Smooth muscle cell of the brain vasculature (primary cell): ENCODE data around the gene TEF.
"Not testable (repeated sequence)": the region's sequence is repeated elsewhere in the genome, so short reads cannot be mapped to it uniquely, and the experiment has no call there.

ENCODE experiments used
- DNase-seq: peaks from one replicate; pipeline ENCODE4 v3.0.0-alpha.2; 2012; ENCODE audit warnings: low read depth, low spot score

Gene TEF

GRCh38 chr22:41417622-41418390 is 36.1 kb downstream of the TEF start:
- DNase-seq: no peak

GRCh38 chr22:41418717-41419116 is 37.0 kb downstream of the TEF start:
- no peak for DNase-seq

DNA sequence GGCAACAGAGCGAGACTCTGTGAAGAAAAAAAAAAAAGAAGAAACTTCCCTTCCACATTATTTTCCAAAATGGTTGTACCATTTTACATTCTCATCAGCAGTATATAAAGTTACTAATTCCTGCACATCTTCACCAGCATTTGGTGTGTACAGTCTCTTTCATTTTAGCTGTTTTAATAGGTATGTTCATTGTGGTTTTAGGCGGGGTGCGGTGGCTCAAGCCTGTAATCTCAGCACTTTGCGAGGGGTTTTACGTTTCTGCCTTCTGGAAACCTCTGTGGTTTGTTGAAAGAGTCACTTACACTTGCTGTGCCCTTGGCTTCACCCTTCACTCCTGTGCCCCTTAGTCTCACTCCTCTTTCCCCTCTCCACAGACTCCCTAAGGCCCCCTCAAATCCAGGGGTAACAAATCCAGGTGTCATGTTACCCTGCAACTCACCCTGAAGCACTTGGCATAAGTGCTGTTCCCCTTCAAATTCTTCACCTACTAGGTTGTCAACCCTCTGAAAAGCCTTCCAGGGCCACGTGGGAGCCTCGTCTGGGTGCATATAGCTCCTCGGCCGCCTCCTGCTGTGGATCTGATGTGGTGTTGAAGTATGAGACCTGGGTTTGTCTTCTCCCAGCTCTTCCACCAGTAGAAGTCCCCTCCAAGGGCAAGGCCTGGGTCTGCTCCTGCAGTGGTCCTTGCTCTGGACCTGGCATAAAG is 44.1 kb downstream of the TEF start:
- DNase-seq: no peak

GRCh38 chr22:41429232-41429950 is 47.6 kb downstream of the TEF start:
- DNase-seq: no peak

DNA sequence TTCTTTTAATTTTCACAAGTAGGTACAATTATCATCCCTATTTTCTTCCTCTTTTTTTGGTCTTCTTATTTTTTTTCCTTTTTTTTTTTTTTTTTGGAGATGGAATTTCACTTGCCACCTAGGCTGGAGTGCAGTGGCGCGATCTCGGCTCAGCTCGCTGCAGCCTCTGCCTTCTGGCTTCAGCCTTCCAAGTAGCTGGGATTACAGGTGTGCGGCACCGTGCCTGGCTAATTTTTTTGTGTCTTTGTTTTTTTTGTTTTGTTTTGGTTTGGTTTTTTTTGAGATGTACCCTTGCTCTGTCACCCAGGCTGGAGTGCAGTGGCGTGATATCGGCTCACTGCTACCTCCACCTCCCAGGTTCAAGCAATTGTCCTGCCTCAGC is 48.2 kb downstream of the TEF start:
- no peak for DNase-seq

DNA sequence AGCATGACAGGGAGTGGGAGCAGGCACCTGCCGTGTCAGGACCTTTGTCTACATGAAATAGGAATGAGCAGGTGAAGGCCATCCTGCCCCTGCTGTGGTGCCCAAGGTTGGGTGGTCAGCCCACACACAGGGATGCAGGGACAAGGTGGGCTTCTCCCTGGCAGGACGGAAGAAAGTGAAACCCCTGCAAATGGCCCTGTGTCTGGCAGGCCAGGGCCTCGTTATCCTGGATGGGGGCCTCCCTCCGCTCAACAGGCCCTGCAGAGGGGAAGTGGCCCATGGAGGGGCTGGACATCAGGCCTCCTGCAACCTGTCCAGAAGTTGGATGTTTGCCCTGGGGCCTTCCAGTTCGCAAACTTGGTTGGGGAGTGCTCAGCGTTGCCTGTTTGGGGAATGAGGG is 49.9 kb downstream of the TEF start:
- no peak for DNase-seq

DNA sequence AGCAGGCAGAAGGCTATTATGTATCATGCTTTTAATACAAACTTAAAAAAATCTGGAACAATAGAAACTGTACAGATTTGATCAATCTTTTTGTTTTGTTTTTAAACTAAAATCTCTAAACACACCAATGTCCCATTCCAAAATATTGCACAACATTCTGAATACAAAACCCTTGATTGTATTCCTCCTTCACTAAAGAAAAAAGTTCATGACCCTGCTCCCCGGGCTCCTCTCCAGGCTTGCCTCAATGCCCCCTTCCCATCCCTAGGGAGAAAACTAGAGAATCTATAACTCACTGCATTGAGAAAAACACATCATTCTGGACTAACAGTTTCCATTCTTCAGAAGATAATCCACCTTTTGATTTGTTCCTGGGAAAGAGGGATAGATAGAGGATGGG is 51.7 kb downstream of the TEF start:
- DNase-seq: not testable (repeated sequence)

GRCh38 chr22:41434361-41435003 is 52.7 kb downstream of the TEF start:
- DNase-seq: not testable (repeated sequence)

DNA sequence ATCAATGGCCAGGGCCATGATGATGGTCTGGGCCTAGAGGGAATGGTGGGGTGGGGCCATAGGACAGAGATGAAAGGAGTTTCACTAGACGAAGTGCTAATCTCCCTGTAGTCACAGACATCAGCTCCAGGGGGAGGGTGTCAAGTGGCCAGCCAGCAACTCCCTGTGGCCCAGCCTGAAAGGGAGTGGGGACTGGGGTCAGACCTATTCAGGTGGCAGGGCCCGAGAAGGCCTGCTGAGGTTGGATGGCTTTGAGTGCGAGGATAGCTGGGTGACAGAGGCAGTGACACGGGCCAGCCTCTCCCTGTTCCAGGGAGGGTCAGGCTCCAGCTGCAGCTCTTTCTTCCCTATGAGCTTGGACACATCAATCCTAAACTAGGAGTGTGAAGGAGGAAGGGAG is 53.8 kb downstream of the TEF start:
- DNase-seq: no peak

GRCh38 chr22:41436322-41437113 is 54.8 kb downstream of the TEF start:
- no peak for DNase-seq

DNA sequence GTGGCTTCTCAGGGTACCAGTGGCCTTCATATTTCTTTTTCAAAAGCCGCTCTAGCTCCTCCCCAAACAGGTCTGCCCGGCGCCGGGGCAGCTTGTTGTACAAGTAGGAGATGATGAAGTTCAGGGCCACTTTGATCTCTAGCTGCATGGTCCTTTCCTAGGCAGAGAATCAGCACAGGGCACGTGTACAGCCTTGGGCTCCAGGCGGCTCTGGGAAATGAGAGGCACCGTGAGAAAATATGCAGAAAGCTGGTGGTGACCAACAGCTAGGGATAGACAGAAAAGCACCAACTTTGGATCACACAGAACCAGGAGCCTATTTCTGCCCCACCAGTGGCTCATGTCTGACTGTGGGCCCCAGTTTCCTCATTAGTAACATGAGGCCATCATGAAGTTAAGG is 55.5 kb downstream of the TEF start:
- DNase-seq: no peak

DNA sequence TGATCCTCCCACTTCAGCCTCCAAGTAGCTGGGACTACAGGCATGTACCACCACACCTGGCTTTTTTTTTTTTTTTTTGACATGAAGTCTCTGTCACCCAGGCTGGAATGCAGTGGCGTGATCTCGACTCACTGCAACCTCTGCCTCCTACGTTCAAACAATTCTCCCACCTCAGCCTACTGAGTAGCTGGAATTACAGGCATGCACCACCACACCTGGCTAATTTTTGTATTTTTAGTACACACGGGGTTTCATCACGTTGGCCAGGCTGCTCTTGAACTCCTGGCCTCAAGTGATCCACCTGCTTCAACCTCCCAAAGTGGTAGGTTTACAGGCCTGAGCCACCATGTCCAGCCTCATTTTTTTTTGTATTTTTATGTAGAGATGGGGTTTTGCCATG is 58.8 kb downstream of the TEF start:
- DNase-seq: not testable (repeated sequence)

DNA sequence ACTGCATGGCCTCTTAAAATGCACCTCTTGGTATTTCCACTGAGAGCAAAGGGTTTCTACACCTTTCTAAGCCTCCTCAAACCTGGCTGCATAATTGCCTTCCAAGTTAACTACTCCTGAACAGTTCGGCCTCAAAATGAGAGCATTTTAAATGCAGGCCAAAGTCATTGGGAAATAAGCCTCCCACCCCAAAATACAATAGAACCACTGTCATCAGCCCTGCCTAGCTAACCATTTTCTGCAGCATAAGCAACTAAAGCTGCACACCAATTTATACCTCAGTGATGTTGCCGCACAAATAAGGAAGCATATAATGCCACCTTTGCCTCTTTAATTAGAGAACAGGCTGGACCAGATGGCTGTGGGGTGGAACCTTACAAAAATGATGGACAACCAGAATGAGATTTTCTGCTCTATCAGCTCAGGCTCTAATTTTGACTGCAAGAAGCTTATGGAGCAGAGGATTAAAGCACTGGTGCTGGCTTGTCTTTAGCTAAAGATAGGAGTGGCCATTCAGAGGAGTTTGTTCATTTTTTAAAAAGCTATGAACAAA is 60.6 kb downstream of the TEF start:
- DNase-seq: no peak

- DNase-seq: peak; percentile 93
Observed at GRCh38 chr22:41444360-41445128, 62.8 kb downstream of the TEF start.

DNA sequence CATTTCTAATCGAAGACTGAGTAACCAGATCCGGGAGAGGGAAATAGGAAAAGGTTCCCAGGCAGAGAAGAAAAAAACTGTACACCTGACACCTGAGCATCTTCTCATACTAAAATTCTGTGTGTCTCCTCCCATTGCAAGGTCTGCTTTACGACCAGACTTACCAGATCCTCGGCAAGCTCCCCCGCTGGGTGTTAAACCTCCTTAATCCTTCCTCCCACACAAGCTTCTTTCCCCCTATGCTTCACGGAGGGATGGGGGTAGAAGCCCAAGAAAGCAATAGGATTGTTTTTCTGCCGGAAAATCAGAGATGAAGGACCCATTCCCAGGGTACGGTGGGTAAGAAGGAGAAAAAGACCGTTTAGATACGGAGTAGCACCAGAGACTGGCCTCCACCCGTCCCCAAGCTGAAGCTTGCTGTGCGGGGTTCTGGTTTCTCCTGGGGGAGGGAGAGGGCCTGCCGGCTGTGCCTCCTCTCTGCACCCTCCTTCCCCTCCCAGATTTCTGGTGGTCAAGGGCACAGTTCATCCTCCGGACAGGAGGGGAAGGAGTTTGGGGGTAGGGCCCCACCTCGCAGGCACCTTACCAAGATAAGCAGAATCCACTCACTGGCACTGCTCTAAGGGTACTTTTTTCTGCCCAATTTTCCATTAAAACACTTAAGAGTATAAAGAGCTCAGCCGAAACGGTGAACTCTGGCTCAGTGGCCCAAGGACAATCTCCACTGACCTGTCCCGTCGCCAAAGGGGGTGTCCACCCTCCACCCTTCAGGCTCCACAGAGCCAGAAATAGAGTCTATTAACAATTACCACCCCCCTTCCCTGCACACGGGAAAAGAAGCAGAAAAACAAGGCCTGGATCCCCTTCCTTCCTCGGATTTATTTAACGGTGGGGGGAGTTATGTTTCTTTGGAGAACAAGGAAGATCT is 63.7 kb downstream of the TEF start:
- DNase-seq: no peak

- no peak for DNase-seq
Observed at GRCh38 chr22:41446057-41446501, 64.3 kb downstream of the TEF start.

DNA sequence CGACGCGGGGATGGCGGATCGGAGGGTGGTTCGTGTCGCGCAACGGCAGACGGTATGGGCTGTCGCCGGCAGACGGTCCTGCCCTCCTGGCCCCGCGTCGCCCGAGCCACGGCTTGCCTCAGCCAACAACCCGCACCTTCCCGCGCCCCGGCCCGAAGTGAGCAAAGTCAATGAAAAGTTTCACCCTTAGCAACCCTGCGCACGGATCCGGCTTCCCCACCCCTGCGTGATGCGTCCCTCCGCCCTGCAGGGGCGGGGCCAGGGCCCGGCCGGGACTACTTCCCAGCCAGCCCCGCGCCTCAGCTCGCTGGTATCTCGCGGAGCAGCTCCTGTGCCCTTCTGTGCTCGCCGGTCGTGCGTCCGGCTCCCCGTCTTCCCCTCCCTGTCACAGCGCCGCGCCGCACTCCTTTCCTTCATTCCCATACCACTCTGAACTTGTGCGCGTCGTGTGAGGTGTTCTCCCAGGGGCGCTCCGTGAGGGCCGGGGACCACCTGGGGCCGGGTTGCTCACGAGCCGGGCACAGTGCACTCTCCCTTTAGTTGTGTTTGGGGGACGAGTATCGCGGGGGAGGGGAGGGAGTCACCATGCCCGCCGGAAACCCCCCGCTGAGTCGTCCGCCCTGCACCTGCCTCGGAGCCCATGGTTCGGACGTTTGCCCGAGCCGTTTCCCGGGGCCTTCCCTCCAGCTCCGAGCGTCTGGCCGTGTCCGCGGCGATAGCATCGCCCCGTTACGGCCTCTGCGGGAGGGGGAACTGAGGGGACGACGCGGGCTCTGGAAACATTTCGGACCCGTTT is 65.1 kb downstream of the TEF start, which contains the start of gene TOB2:
TOB2 (minus strand) TSS at position 163 of the 796 bp plus-strand sequence. CDS start 9,456 bp downstream, outside the sequence.
- DNase-seq: peak; percentile 77
